GM10248 (cell line): ENCODE data around the gene FBXO31.

ENCODE experiments used
- CTCF ChIA-PET: fragments of 300-600 bp; sonication (Branson Sonifier 250); formaldehyde crosslinking; extraction: SDS; loops from one replicate; lab custom pipeline; 2021; ENCODE audit warnings: antibody characterized with exemption; lab: Yijun Ruan, JAX
- POLR2A ChIA-PET: fragments of 350-650 bp; sonication (Branson Sonifier 250); formaldehyde crosslinking; extraction: SDS; loops from one replicate; lab custom pipeline; 2020; ENCODE audit warnings: antibody characterized with exemption; lab: Yijun Ruan, JAX
- DNase-seq: peaks from one replicate; pipeline ENCODE4 v3.0.0; 2012; ENCODE audit errors: extremely low spot score
- CTCF ChIP-seq: IDR thresholded peaks from 2 replicates; pipeline ENCODE4 v1.5.1; 2012; ENCODE audit warnings: mild to moderate bottlenecking, low read depth; ENCODE audit errors: extremely low read depth, missing control alignments, control extremely low read depth

Gene FBXO31

GRCh38 chr16:87423429-87423828 is 39.9 kb upstream of the FBXO31 start:
- no peak for DNase-seq
- CTCF ChIA-PET = no interaction called here
- no peak for TF ChIP-seq CTCF
- POLR2A ChIA-PET = no interaction called here

GRCh38 chr16:87422106-87422505 is 38.5 kb upstream of the FBXO31 start:
- TF ChIP-seq CTCF = no peak
- CTCF ChIA-PET = no interaction called here
- no peak for DNase-seq
- POLR2A ChIA-PET = interaction anchor here (0.9 kb wide), 1 partner anchor 23 kb away, joined by 3 read pairs; no protein-coding TSS in a partner anchor

GRCh38 chr16:87421003-87421912 is 37.7 kb upstream of the FBXO31 start:
- ChIA-PET POLR2A (interaction anchor here (0.5 to 0.9 kb wide), 2 partner anchors 21 to 22 kb away, joined by 3 to 4 read pairs; no protein-coding TSS in a partner anchor), CTCF (interaction anchor here (0.7 to 1.0 kb wide), 2 partner anchors 18 to 96 kb away, joined by 3 read pairs; no protein-coding TSS in a partner anchor)
- no peak for DNase-seq
- TF ChIP-seq CTCF = no peak

- TF ChIP-seq CTCF = no peak
- ChIA-PET POLR2A (interaction anchor here (0.5 kb wide), 1 partner anchor 20 kb away, joined by 4 read pairs; no protein-coding TSS in a partner anchor), CTCF (interaction anchor here (0.7 to 1.0 kb wide), 2 partner anchors 18 to 95 kb away, joined by 3 read pairs; no protein-coding TSS in a partner anchor)
- no peak for DNase-seq
These were observed 36.7 kb upstream of the FBXO31 start for GRCh38 chr16:87420026-87421002.

- DNase-seq = no peak
- no peak for TF ChIP-seq CTCF
- CTCF ChIA-PET = interaction anchor here (1.4 kb wide), 1 partner anchor 218 kb away, joined by 4 read pairs; no protein-coding TSS in a partner anchor
- POLR2A ChIA-PET = no interaction called here
These were observed 35.1 kb upstream of the FBXO31 start for GRCh38 chr16:87418644-87419043.

- no peak for DNase-seq
- CTCF ChIA-PET = interaction anchor here (1.4 kb wide), 1 partner anchor 218 kb away, joined by 4 read pairs; no protein-coding TSS in a partner anchor
- POLR2A ChIA-PET = no interaction called here
- no peak for TF ChIP-seq CTCF
These were observed 34.6 kb upstream of the FBXO31 start for GRCh38 chr16:87418216-87418615.
